Measurements from ENCODE around the gene ZBTB21.

DNA sequence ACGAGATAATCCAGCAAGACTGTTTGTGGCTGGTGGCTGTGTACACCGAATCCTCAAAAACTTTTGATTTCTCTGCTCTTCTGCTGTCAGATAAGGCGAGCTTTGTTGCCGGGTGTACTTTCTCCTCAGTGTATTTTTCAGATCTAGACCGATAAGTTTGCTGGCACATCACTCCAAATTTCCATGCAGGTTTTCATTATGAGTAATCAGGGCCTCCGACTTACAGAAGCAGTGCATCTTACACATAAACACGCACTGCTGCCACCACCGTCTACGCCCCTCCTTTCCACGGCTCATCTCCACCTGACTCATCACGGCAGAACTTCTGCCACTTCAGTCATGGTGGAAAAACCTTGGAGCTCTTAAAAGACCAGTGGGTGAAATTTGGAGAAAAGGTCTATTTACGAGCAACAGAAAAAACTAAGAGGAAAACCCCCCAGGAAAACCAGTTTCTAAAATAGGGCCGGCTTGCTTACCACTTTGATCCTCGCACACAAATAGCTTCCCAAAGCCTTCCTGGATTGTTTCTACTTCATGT, 7.7 kb downstream of the ZBTB21 start:
- TF ChIP-seq CTCF (IDR thresholded peaks at IDR 0.05) (no peak), POLR2A (IDR thresholded peaks at IDR 0.05) (no peak)
